Mucosa of stomach (tissue), 1 donor: ENCODE data around the gene FAM163B.
"Not testable (repeated sequence)": the region's sequence is repeated elsewhere in the genome, so short reads cannot be mapped to it uniquely, and the experiment has no call there.

Experiments used
- H3K27me3 ChIP-seq: one replicate; pipeline ENCODE4 v1.7.0; 2013; ENCODE audit warnings: mild to moderate bottlenecking, low read length; ENCODE audit not compliant: control insufficient read depth, insufficient read depth
- H3K36me3 ChIP-seq: one replicate; pipeline ENCODE4 v1.7.0; 2013; ENCODE audit warnings: low read length; ENCODE audit not compliant: control insufficient read depth, insufficient read depth
- H3K4me1 ChIP-seq: one replicate; pipeline ENCODE4 v1.7.0; 2013; ENCODE audit warnings: mild to moderate bottlenecking, low read length; ENCODE audit not compliant: control insufficient read depth, insufficient read depth
- H3K4me3 ChIP-seq: one replicate; pipeline ENCODE4 v1.7.0; 2013; ENCODE audit warnings: low read length
- H3K9ac ChIP-seq: one replicate; pipeline ENCODE4 v1.7.0; 2013; ENCODE audit warnings: mild to moderate bottlenecking, low read length, moderate library complexity
- H3K9me3 ChIP-seq: one replicate; pipeline ENCODE4 v1.7.0; 2013; ENCODE audit warnings: mild to moderate bottlenecking, low read length, moderate library complexity; ENCODE audit not compliant: control insufficient read depth
- donor health status: Pancreatic carcinoma.

The FAM163B gene

DNA sequence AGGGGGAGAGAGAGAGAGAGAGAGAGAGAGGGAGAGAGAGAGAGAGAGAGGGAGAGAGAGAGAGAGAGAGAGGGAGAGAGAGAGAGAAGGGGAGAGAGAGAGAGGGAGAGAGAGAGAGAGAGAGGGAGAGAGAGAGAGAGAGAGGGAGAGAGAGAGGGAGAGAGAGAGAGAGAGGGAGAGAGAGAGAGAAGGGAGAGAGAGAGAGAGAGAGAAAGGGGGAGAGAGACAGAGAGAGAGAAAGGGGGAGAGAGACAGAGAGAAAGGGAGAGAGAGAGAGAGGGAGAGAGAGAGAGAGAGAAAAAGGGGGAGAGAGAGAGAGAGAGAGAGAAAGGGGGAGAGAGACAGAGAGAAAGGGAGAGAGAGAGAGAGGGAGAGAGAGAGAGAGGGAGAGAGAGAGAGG, 45.4 kb downstream of the FAM163B start:
- H3K27me3 ChIP-seq, H3K4me3 ChIP-seq, H3K9ac ChIP-seq, H3K36me3 ChIP-seq, H3K9me3 ChIP-seq: not testable (repeated sequence)
- peaks cover 11% of the 10 kb centered on the region for H3K4me1 ChIP-seq

DNA sequence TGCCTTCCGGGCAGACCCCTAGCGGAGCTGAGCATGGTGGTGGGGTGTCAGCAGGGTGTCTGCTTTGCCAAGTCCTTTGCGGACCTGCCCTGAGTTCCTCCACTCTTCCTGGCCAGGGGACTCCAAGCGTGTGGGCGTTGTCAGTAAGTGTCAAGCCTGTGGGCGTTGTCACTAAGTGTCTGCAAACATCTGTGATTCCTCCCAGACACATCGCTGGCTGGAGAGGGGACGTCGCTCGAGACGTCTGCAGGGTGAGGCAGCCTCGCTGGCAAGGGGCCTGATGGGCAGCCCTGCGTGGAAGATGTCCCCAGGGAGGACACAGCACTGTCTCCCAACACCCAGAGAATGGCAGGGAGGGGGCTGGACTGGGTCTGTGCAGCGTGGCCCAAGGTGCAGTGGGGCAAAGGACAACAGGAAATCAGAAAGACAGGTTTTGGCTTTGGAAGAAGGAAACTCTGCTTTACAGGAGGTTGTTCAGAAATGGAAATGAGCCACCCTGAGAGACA, 45.8 kb downstream of the FAM163B start:
- H3K4me1 ChIP-seq, result peaks cover 16% of the 10 kb centered on the region

DNA sequence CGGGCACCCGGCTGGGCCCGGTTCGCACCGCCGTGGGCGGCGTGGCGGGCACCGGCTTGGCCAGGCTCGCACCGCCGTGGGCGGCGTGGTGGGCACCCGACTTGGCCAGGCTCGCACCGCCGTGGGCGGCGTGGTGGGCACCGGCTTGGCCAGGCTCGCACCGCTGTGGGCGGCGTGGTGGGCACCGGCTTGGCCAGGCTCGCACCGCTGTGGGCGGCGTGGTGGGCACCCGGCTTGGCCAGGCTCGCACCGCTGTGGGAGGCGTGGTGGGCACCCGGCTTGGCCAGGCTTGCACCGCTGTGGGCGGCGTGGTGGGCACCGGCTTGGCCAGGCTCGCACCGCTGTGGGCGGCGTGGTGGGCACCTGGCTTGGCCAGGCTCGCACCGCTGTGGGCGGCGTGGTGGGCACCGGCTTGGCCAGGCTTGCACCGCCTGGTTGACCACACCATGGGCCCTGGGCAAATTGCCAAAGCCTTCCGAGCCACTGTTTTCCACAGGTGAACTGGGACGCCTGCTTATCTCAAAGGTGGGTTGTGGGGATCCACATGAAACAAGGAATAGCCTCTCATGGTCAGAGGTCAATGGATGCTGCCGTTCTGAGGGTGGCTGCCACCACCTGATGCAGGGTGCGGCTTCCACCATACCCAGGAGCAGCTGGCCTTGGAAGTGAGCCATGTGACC, 46.4 kb downstream of the FAM163B start:
- Histone ChIP-seq H3K36me3 (no peaks in the 10 kb centered on the region), H3K4me1 (peaks cover 20% of the 10 kb centered on the region), H3K4me3 (no peak overlapping the region), H3K9me3 (no peaks in the 10 kb centered on the region), H3K27me3 (no peaks in the 10 kb centered on the region), H3K9ac (no peak overlapping the region)

More for the DNA sequence above, 45.8 kb downstream of the FAM163B start:
- H3K27me3 ChIP-seq, result no peaks in the 10 kb centered on the region
- no peak overlapping the region for H3K9ac ChIP-seq
- no peak overlapping the region for H3K4me3 ChIP-seq
- H3K36me3 ChIP-seq, result no peaks in the 10 kb centered on the region
- no peaks in the 10 kb centered on the region for H3K9me3 ChIP-seq

GRCh38 chr9:133561976-133562554, 47.1 kb downstream of the FAM163B start:
- Histone ChIP-seq H3K4me3 (no peak overlapping the region), H3K4me1 (peaks cover 20% of the 10 kb centered on the region), H3K9ac (no peak overlapping the region), H3K9me3 (no peaks in the 10 kb centered on the region), H3K27me3 (no peaks in the 10 kb centered on the region), H3K36me3 (no peaks in the 10 kb centered on the region)

DNA sequence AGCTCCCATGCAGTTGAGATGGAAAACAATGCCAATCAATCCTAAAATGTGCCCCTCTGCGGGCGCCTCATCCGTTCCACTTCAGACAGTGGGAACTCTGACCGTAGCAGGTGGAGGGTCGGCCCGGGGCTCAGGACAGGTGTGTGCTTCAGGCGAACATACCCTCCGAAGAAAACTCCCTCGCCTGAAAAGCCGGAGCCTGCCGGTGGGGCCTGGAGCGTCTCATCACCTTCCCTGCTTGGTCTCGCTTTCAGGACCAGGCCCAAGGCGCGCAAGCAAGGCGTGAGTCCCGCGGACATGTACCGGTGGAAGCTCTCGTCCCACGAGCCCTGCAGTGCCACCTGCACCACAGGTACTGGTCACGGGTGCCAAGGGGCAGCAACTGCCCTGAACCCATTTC, 48.2 kb downstream of the FAM163B start:
- no peak overlapping the region for H3K4me3 ChIP-seq
- peaks cover 20% of the 10 kb centered on the region for H3K4me1 ChIP-seq
- H3K9ac ChIP-seq, result no peak overlapping the region
- H3K27me3 ChIP-seq, result no peaks in the 10 kb centered on the region
- no peaks in the 10 kb centered on the region for H3K36me3 ChIP-seq
- no peaks in the 10 kb centered on the region for H3K9me3 ChIP-seq

- H3K4me1 ChIP-seq, result peaks cover 20% of the 10 kb centered on the region
- H3K36me3 ChIP-seq, result no peaks in the 10 kb centered on the region
- H3K9me3 ChIP-seq, result no peaks in the 10 kb centered on the region
- H3K9ac ChIP-seq, result no peak overlapping the region
- H3K4me3 ChIP-seq, result no peak overlapping the region
- no peaks in the 10 kb centered on the region for H3K27me3 ChIP-seq
Measured at GRCh38 chr9:133560311-133560710, 48.9 kb downstream of the FAM163B start.

DNA sequence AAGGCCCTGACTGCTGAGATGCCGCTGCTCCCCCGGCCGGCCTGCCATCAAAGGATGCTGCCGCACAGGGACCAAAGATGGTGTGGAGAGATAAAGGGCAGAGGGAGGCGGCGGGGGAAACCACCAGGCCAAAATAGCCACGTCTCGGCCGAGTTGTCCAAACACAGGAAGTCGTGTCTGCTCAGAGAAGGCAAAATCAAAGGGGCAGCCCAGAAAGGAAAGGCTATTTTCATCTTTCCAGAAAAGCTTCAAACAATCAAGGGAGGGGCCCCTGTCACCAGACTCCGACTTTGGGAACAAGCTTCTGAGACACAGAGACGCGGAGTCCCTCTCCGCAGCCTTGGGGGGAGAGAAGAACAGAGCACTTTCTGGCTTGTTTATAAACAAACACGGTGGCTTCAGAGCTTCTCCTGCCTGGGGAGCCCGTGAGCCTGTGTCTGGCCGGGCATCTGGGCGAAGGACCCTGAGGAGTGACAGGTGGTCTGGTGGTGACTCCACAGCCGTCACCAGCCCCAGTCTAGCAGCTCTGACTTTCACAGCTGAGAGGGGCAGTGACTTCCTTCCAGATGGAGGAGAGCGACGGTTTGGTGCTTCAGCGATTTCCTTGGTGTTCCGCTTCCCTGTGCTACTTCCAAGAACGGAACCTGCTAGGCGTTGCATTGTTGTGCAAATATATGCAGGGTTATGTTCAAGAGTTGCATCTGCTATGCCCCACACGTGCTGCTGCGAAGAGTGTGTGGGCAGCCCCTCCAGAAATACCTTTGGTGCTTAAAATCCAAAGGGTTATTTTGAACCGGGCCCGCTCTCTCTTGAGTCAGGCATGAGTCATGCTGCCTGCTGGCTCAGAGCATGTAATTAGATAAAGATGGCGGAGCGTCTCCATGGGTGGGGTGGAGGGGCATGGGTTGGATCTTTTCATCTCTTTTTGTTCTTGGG, 50.7 kb downstream of the FAM163B start:
- H3K36me3 ChIP-seq, result no peaks in the 10 kb centered on the region
- H3K27me3 ChIP-seq, result no peaks in the 10 kb centered on the region
- H3K9me3 ChIP-seq, result no peaks in the 10 kb centered on the region
- H3K4me1 ChIP-seq, result peaks cover 19% of the 10 kb centered on the region
- H3K4me3 ChIP-seq, result no peak overlapping the region
- H3K9ac ChIP-seq, result no peak overlapping the region

- Histone ChIP-seq H3K9ac (no peak overlapping the region), H3K9me3 (no peaks in the 10 kb centered on the region), H3K27me3 (no peaks in the 10 kb centered on the region), H3K4me1 (peaks cover 11% of the 10 kb centered on the region), H3K36me3 (no peaks in the 10 kb centered on the region), H3K4me3 (no peak overlapping the region)
Measured at GRCh38 chr9:133557581-133557980, 51.6 kb downstream of the FAM163B start.

- Histone ChIP-seq H3K9me3 (no peaks in the 10 kb centered on the region), H3K9ac (no peak overlapping the region), H3K4me3 (no peak overlapping the region), H3K27me3 (no peaks in the 10 kb centered on the region), H3K4me1 (peaks cover 11% of the 10 kb centered on the region), H3K36me3 (no peaks in the 10 kb centered on the region)
Measured at GRCh38 chr9:133556354-133556753, 52.8 kb downstream of the FAM163B start.

DNA sequence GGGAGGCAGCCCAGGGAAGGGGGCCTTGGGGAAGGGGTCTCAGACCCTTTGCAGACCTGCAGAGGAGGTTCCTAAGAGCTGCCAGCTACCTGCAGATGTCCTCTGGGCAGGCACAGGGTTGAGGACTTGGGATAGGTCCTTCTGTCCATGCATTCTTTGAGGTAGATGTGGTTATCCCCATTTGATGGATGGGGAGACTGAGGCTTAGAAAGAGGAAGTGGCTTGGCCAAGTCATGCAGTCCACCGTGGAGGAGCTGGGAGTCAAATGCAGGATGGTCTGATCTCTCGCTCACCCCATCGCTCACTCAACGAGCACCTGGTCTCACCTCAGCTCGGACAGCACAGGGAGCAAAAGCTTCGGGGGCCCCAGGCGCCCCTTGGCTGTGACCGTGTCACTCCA, 54.5 kb downstream of the FAM163B start:
- peaks cover 11% of the 10 kb centered on the region for H3K4me1 ChIP-seq
- H3K4me3 ChIP-seq, result no peak overlapping the region
- no peak overlapping the region for H3K9ac ChIP-seq
- H3K27me3 ChIP-seq, result no peaks in the 10 kb centered on the region
- H3K9me3 ChIP-seq, result no peaks in the 10 kb centered on the region
- no peaks in the 10 kb centered on the region for H3K36me3 ChIP-seq

- no peaks in the 10 kb centered on the region for H3K36me3 ChIP-seq
- H3K4me1 ChIP-seq, result peaks cover 11% of the 10 kb centered on the region
- no peaks in the 10 kb centered on the region for H3K9me3 ChIP-seq
- no peaks in the 10 kb centered on the region for H3K27me3 ChIP-seq
- no peak overlapping the region for H3K9ac ChIP-seq
- H3K4me3 ChIP-seq, result no peak overlapping the region
Measured at GRCh38 chr9:133553973-133554713, 55.0 kb downstream of the FAM163B start.
